K562 (cell line): ENCODE measurements around the gene CDC20. TPM values are rescaled to one million over a fixed set of nuclear protein-coding genes. Genes with fewer than 3 reads are reported as not detected.
A peak's percentile ranks its signal among the peaks of the same experiment; 100 is the strongest.

Experiments used
- ATAC-seq: fragments of 200-7000 bp; cut with Tn5 transposase; 3 replicates; pipeline ENCODE4 v1.9.1; 2020; ENCODE audit warnings: moderate library complexity
- BruUV-seq: library from RNA; stranded (reverse); fragments of 400-500 nt; replicated peaks from 2 replicates; lab custom pipeline; 2021; lab: Mats Ljungman, UMichigan
- CTCF ChIA-PET: fragments of 300-600 bp; formaldehyde crosslinking; extraction: SDS; loops from one replicate; lab custom pipeline; 2021; ENCODE audit warnings: low intra/inter-chr PET ratio; lab: Yijun Ruan, JAX
- POLR2A ChIA-PET: fragments of 300-600, 350-650 bp; sonication (Branson Sonifier 250); formaldehyde crosslinking; extraction: SDS; loops from one replicate; lab custom pipeline; 2021; ENCODE audit warnings: antibody characterized with exemption, inconsistent platforms; lab: Yijun Ruan, JAX
- DNase-seq, 4 experiments: peaks; one replicate each; pipeline versions ENCODE4 v3.0.0 to v3.0.0-alpha.2; 2011 to 2018; ENCODE audit warnings: low spot score in 3 of 4, mixed read lengths in 3 of 4; ENCODE audit errors: extremely low read depth in 1 of 4
- FAIRE-seq: peaks from 2 replicates; lab custom pipeline; 2011; peaks lifted over from hg19 to GRCh38; lab: Jason Lieb, UNC
- H2AFZ ChIP-seq: 2 replicates; pipeline ENCODE4 v1.6.0; 2011; ENCODE audit warnings: low read depth, low read length, control low read depth, inconsistent platforms
- H3K27ac ChIP-seq: fragments of 200-600 bp; 3 replicates; pipeline ENCODE4 v1.8.0; 2011; ENCODE audit warnings: low read depth, mild to moderate bottlenecking, control low read depth, inconsistent platforms, low read length, moderate library complexity, mixed read lengths; ENCODE audit errors: extremely low read depth
- H3K27me3 ChIP-seq, 2 experiments: fragments of 300-600 bp in 1 of 2; 2 replicates in 1 of 2; 3 replicates in 1 of 2; pipeline versions ENCODE4 v1.6.0 to v1.8.0; 2011; ENCODE audit warnings: inconsistent platforms in 2 of 2, low read length in 2 of 2, mild to moderate bottlenecking in 1 of 2, mixed read lengths in 1 of 2, moderate library complexity in 1 of 2; ENCODE audit not compliant: control insufficient read depth in 2 of 2, insufficient read depth in 2 of 2
- H3K36me3 ChIP-seq: fragments of 300-600 bp; 3 replicates; pipeline ENCODE4 v1.8.0; 2011; ENCODE audit warnings: mild to moderate bottlenecking, low read length, inconsistent platforms; ENCODE audit not compliant: control insufficient read depth, insufficient read depth
- H3K4me1 ChIP-seq, 2 experiments: fragments of 200-600 bp in 1 of 2; replicated peaks in 1 of 2; 2 replicates in 1 of 2; 3 replicates in 1 of 2; pipeline versions ENCODE4 v1.5.1 to v1.8.0; 2011; ENCODE audit warnings: inconsistent platforms in 2 of 2, low read length in 2 of 2, mild to moderate bottlenecking in 1 of 2, mixed read lengths in 1 of 2, moderate library complexity in 1 of 2; ENCODE audit not compliant: control insufficient read depth in 2 of 2, insufficient read depth in 2 of 2
- H3K4me2 ChIP-seq: 2 replicates; pipeline ENCODE4 v1.6.1; 2011; ENCODE audit warnings: low read length, control low read depth, inconsistent platforms, mixed read lengths; ENCODE audit not compliant: insufficient read depth
- H3K4me3 ChIP-seq: fragments of 200-600 bp; sonication (generic), shearing (Covaris generic); 2 replicates; pipeline ENCODE4 v1.5.1; 2016; ENCODE audit warnings: control low read depth, inconsistent platforms
- H3K79me2 ChIP-seq: fragments of 200-600 bp; 3 replicates; pipeline ENCODE4 v1.8.0; 2011; ENCODE audit warnings: low read length, inconsistent platforms; ENCODE audit not compliant: control insufficient read depth, insufficient read depth
- H3K9ac ChIP-seq, 2 experiments: 2 replicates each; pipeline versions ENCODE4 v1.6.0 to v1.6.1; 2011; ENCODE audit warnings: low read depth in 2 of 2, low read length in 2 of 2, control low read depth in 1 of 2, inconsistent platforms in 1 of 2, mild to moderate bottlenecking in 1 of 2, mixed read lengths in 1 of 2; ENCODE audit not compliant: insufficient read depth in 1 of 2
- H3K9me1 ChIP-seq: one replicate; pipeline ENCODE4 v1.6.0; 2011; ENCODE audit warnings: inconsistent platforms, mild to moderate bottlenecking, low read length, moderate library complexity; ENCODE audit not compliant: control insufficient read depth, insufficient read depth
- H3K9me3 ChIP-seq: replicated peaks from 2 replicates; pipeline ENCODE4 v1.5.1; 2011; ENCODE audit warnings: low read depth, low read length, inconsistent platforms; ENCODE audit not compliant: control insufficient read depth, insufficient read depth
- H4K20me1 ChIP-seq: replicated peaks from 2 replicates; pipeline ENCODE4 v1.6.1; 2011; ENCODE audit warnings: low read length, inconsistent platforms, mixed read lengths; ENCODE audit not compliant: control insufficient read depth, insufficient read depth
- FOXK1 ChIP-seq: sonication (generic); formaldehyde crosslinking; IDR thresholded peaks from 2 replicates; pipeline ENCODE4 v1.8.0; 2022; ENCODE audit warnings: missing genetic modification reagents, mild to moderate bottlenecking, borderline replicate concordance
- HNRNPUL1 ChIP-seq: fragments of 200-400 bp; formaldehyde crosslinking; IDR thresholded peaks from 2 replicates; pipeline ENCODE4 v1.6.1; 2017; ENCODE audit warnings: low read length
- KLF1 ChIP-seq: fragments of 450-650 bp; IDR thresholded peaks from 2 replicates; pipeline ENCODE4 v1.6.1; 2016; ENCODE audit warnings: missing genetic modification characterization, missing compliant biosample characterization
- MAFK ChIP-seq: IDR thresholded peaks from 2 replicates; pipeline ENCODE4 v1.6.1; 2011; ENCODE audit warnings: low read length, improper control_type of control experiment
- NBN ChIP-seq: fragments of 450-650 bp; IDR thresholded peaks from 2 replicates; pipeline ENCODE4 v1.6.1; 2016; ENCODE audit warnings: low read depth, mild to moderate bottlenecking
- PTRF ChIP-seq: fragments of 450-650 bp; IDR thresholded peaks from 2 replicates; pipeline ENCODE4 v1.6.1; 2016; ENCODE audit warnings: mild to moderate bottlenecking, missing genetic modification characterization, missing compliant biosample characterization
- SRSF7 ChIP-seq: fragments of 200-400 bp; formaldehyde crosslinking; optimal IDR thresholded peaks from 2 replicates; pipeline ENCODE3; 2017; ENCODE audit warnings: mild to moderate bottlenecking, low read depth, low read length
- STAG1 ChIP-seq: sonication (generic); formaldehyde crosslinking; IDR thresholded peaks from 2 replicates; pipeline ENCODE4 v1.5.0; 2020; ENCODE audit warnings: missing genetic modification reagents, borderline replicate concordance
- TBL1XR1 ChIP-seq, 2 experiments: IDR thresholded peaks; 2 replicates each; pipeline ENCODE4 v1.6.1; 2012; ENCODE audit warnings: improper control_type of control experiment in 2 of 2, low read length in 2 of 2, mild to moderate bottlenecking in 1 of 2
- TBP ChIP-seq: optimal IDR thresholded peaks from 2 replicates; pipeline ENCODE3; 2011; ENCODE audit warnings: low read depth, low read length, improper control_type of control experiment
- ZBTB1 ChIP-seq: sonication (generic); formaldehyde crosslinking; IDR thresholded peaks from 2 replicates; pipeline ENCODE4 v1.8.1; 2023; ENCODE audit warnings: missing genetic modification reagents, low read depth, mild to moderate bottlenecking, borderline replicate concordance
- ZFP36 ChIP-seq: fragments of 150-350 bp; IDR thresholded peaks from 2 replicates; pipeline ENCODE4 v1.6.1; 2018; ENCODE audit warnings: low read length, low read depth; ENCODE audit not compliant: partially characterized antibody
- WGBS: fragments of 100-300 bp; shearing (Covaris generic); methylation state at CpG from one replicate; pipeline ENCODE4 v1.1.6; 2016; ENCODE audit warnings: low coverage, mixed read lengths; ENCODE audit not compliant: insufficient coverage; ENCODE audit errors: missing lambda C conversion rate; 5-methylcytosine and 5-hydroxymethylcytosine counted together
- in situ Hi-C: fragments of 300-500 bp; cut with MboI; formaldehyde crosslinking; loops from 4 replicates; pipeline ENCODE4 v1.15.0; 2018; ENCODE audit warnings: inconsistent platforms, mixed read lengths
- intact Hi-C: fragments of 100-400 bp; cut with micrococcal nuclease; formaldehyde crosslinking; loops from 2 replicates; pipeline ENCODE4 v1.14.2; 2022
- polyA plus RNA-seq, 8 experiments: library from polyadenylated mRNA; depleted of rRNA in 4 of 8; stranded (reverse) in 5 of 8; unstranded in 3 of 8; fragments of >200 nt; fragmentation: Nextera tagmentation in 2 of 8; fragmentation: Illumina TruSeq in 1 of 8; extraction: Ambion mirVana in 2 of 8; extraction: Trizol in 1 of 8; gene quantifications; 2 replicates each; pipeline versions ENCODE4 v1.2.1 to v1.2.3, GENCODE V29; 2011 to 2014; ENCODE audit warnings: inconsistent platforms in 1 of 8, missing spikeins in 1 of 8
- total RNA-seq, 7 experiments: library from RNA; depleted of rRNA in 6 of 7; stranded (reverse); fragments of >200 nt in 6 of 7; fragmentation: Illumina TruSeq in 2 of 7; extraction: Trizol in 2 of 7; gene quantifications; 2 replicates each; pipeline versions ENCODE4 v1.2.1 to v1.2.3, GENCODE V29; 2011 to 2021; ENCODE audit warnings: low replicate concordance in 1 of 7
- TF ChIP-seq, protein P1 (sequence below): sonication (generic); formaldehyde crosslinking; IDR thresholded peaks from 2 replicates; pipeline ENCODE4 v1.9.0; 2022; ENCODE audit warnings: mild to moderate bottlenecking, missing genetic modification reagents
- TF ChIP-seq, protein P2 (sequence below): fragments of 450-650 bp; formaldehyde crosslinking; IDR thresholded peaks from 2 replicates; pipeline ENCODE4 v1.4.0; 2020; ENCODE audit warnings: mild to moderate bottlenecking, moderate library complexity
- TF ChIP-seq, protein P3 (sequence below), 2 experiments: fragments of 150-350 bp in 1 of 2; IDR thresholded peaks; 2 replicates each; pipeline ENCODE4 v1.6.1; 2012 to 2016; ENCODE audit warnings: low read depth in 2 of 2, low read length in 2 of 2, mild to moderate bottlenecking in 1 of 2, moderate library complexity in 1 of 2

Gene CDC20
- total and polyA plus RNA-seq, 9 of the 15 experiments (the other 6 are each of a cell fraction or from before 2014, with no cell fraction given) = 45.2 to 224 (median 121) TPM

DNA sequence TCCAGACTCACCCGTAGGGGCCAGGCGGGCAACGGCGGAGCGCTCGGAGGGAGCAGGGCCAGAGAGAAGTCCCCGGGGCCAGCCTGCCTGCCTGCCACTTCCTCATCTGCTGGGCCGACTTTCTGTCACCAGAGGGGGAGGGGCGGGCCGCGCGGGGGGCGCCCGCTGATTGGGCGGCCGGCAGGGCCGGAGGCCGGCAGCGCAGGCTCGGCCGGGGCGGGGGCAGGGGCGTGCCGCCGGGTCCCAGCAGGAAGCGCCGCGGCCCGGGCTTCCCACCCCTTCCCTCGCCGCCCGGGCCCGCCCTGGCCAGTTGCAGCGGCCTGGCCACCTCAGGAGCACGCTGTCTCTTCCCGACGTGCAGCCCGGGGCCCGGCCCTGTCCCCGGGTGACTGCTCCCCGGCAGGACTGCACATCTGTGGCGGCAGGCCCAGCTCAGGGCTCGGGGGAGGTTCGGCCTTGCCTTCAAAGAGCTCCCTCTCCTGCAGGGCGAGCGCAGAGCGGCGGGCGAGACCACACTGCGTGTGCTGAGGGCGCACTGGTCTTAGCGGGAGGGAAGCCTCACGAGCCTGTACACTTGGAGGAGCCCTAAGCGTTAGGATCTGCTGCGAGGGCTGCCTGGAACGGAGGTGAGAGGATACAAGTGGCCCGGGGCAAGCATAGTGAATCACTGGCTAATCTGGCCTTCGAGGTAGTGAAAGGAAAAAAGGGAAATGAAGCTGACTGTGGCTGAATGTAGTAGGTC lies 9.3 kb downstream of the CDC20 start, which contains the start of gene ELOVL1:
Gene ELOVL1 (minus strand): TSS at position 108 of the 742 bp plus-strand sequence. CDS start 2,402 bp downstream, outside the sequence.
- FAIRE-seq = peak; percentile 71
- H3K4me1 ChIP-seq = peaks cover 35 to 41% of the 10 kb centered on the region in 2 experiments
- in situ Hi-C loops = no loop called here
- TF ChIP-seq, protein P1, sequence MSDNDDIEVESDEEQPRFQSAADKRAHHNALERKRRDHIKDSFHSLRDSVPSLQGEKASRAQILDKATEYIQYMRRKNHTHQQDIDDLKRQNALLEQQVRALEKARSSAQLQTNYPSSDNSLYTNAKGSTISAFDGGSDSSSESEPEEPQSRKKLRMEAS (CRISPR knock-in tag) = peak; percentile 93
- no peak for TF ChIP-seq TBL1XR1 (IDR thresholded peaks at IDR 0.05; ENCODE audit: low read length in 2 of 2)
- no peak for TF ChIP-seq MAFK
- TF ChIP-seq KLF1 (tag) = peak; percentile 86; the same call in 1 of the 2 replicates
- TF ChIP-seq ZBTB1 (CRISPR knock-in tag) = no peak; the same call in 1 of the 2 replicates
- TF ChIP-seq TBP = peak; percentile 68
- TF ChIP-seq HNRNPUL1 = no peak
- peak; percentile 79; the same call in 1 of the 2 replicates for TF ChIP-seq NBN
- TF ChIP-seq, protein P2, sequence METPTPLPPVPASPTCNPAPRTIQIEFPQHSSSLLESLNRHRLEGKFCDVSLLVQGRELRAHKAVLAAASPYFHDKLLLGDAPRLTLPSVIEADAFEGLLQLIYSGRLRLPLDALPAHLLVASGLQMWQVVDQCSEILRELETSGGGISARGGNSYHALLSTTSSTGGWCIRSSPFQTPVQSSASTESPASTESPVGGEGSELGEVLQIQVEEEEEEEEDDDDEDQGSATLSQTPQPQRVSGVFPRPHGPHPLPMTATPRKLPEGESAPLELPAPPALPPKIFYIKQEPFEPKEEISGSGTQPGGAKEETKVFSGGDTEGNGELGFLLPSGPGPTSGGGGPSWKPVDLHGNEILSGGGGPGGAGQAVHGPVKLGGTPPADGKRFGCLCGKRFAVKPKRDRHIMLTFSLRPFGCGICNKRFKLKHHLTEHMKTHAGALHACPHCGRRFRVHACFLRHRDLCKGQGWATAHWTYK (CRISPR knock-in tag) = peak; percentile 85
- TF ChIP-seq FOXK1 = peak; percentile 70; the same call in 1 of the 2 replicates
- no peak for TF ChIP-seq SRSF7
- TF ChIP-seq ZFP36 = no peak
- no peak for TF ChIP-seq STAG1 (CRISPR knock-in tag)
- TF ChIP-seq, protein P3, sequence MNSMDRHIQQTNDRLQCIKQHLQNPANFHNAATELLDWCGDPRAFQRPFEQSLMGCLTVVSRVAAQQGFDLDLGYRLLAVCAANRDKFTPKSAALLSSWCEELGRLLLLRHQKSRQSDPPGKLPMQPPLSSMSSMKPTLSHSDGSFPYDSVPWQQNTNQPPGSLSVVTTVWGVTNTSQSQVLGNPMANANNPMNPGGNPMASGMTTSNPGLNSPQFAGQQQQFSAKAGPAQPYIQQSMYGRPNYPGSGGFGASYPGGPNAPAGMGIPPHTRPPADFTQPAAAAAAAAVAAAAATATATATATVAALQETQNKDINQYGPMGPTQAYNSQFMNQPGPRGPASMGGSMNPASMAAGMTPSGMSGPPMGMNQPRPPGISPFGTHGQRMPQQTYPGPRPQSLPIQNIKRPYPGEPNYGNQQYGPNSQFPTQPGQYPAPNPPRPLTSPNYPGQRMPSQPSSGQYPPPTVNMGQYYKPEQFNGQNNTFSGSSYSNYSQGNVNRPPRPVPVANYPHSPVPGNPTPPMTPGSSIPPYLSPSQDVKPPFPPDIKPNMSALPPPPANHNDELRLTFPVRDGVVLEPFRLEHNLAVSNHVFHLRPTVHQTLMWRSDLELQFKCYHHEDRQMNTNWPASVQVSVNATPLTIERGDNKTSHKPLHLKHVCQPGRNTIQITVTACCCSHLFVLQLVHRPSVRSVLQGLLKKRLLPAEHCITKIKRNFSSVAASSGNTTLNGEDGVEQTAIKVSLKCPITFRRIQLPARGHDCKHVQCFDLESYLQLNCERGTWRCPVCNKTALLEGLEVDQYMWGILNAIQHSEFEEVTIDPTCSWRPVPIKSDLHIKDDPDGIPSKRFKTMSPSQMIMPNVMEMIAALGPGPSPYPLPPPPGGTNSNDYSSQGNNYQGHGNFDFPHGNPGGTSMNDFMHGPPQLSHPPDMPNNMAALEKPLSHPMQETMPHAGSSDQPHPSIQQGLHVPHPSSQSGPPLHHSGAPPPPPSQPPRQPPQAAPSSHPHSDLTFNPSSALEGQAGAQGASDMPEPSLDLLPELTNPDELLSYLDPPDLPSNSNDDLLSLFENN (IDR thresholded peaks at IDR 0.05; ENCODE audit: low read depth in 2 of 2, low read length in 2 of 2) = peak in 1 of 2 experiments; percentile 45; a peak in 1 of 4 replicates
- TF ChIP-seq PTRF (tag) = no peak

More for the DNA sequence above, 9.3 kb downstream of the CDC20 start, which contains the start of gene ELOVL1:
- H3K4me2 ChIP-seq = peak within 1 kb of the TSS; percentile 93
- H3K36me3 ChIP-seq = peaks cover 29% of the 10 kb centered on the region
- peak within 1 kb of the TSS; percentile 87 for H2AFZ ChIP-seq
- CTCF ChIA-PET = interaction anchor here (1.1 to 1.4 kb wide), 2 partner anchors 47 to 161 kb away, joined by 4 to 5 read pairs; no protein-coding TSS in a partner anchor
- POLR2A ChIA-PET = interaction anchor here (0.5 to 3.1 kb wide), 8 partner anchors 9 to 520 kb away, joined by 3 to 20 read pairs (median 6); partner anchors contain the start of genes CDC20, MED8 and SZT2
- WGBS = 1% methylated on average over 26 of the region's 58 CpGs
- H3K79me2 ChIP-seq = peaks cover 40% of the 10 kb centered on the region
- no peaks in the 10 kb centered on the region for H3K9me3 ChIP-seq
- ATAC-seq (peak; percentile 90), DNase-seq (peak; percentile 97 to 99 (median 98))
- peaks cover 10% of the 10 kb centered on the region for H4K20me1 ChIP-seq
- no TSS peak for BruUV-seq
- peaks cover 15% of the 10 kb centered on the region for H3K9me1 ChIP-seq
- H3K27me3 ChIP-seq = no peaks in the 10 kb centered on the region
- H3K27ac ChIP-seq = peak within 1 kb of the TSS; percentile 89
- peak within 1 kb of the TSS; percentile 64 for H3K4me3 ChIP-seq
- peak within 1 kb of the TSS; percentile 76 to 97 for H3K9ac ChIP-seq
- intact Hi-C loops = no loop called here
